Smooth muscle cell (in vitro differentiated cells): ENCODE data around the gene FCRLB. TPM values are rescaled to one million over a fixed set of nuclear protein-coding genes. Genes with fewer than 3 reads are reported as not detected.

Source experiments
- DNase-seq: peaks from one replicate; lab custom pipeline; 2025; ENCODE audit not compliant: unreplicated experiment; lab: John Stamatoyannopoulos, UW
- H2AFZ ChIP-seq: fragments of 200-600 bp; sonication (generic); 2 replicates; pipeline ENCODE4 v1.6.0; 2016; ENCODE audit warnings: antibody characterized with exemption, low read depth, mild to moderate bottlenecking
- H3F3A ChIP-seq: fragments of 200-600 bp; sonication (generic); 2 replicates; pipeline ENCODE4 v1.6.0; 2017; ENCODE audit warnings: antibody characterized with exemption, low read depth
- H3K27ac ChIP-seq: fragments of 200-600 bp; sonication (generic); 2 replicates; pipeline ENCODE4 v1.5.1; 2016; ENCODE audit warnings: low read depth, mild to moderate bottlenecking
- H3K27me3 ChIP-seq: fragments of 200-600 bp; sonication (generic); 2 replicates; pipeline ENCODE4 v1.6.1; 2016; ENCODE audit warnings: low read depth, mild to moderate bottlenecking
- H3K36me3 ChIP-seq: fragments of 200-600 bp; sonication (generic); 2 replicates; pipeline ENCODE4 v1.5.1; 2016; ENCODE audit warnings: low read depth
- H3K4me1 ChIP-seq: fragments of 200-600 bp; sonication (generic); 2 replicates; pipeline ENCODE4 v1.5.1; 2016; ENCODE audit warnings: low read depth
- H3K4me2 ChIP-seq: fragments of 200-600 bp; sonication (generic); 2 replicates; pipeline ENCODE4 v1.6.0; 2016; ENCODE audit warnings: mild to moderate bottlenecking
- H3K4me3 ChIP-seq: fragments of 200-600 bp; sonication (generic); 2 replicates; pipeline ENCODE4 v1.5.1; 2016; ENCODE audit warnings: mild to moderate bottlenecking
- H3K79me2 ChIP-seq: fragments of 200-600 bp; sonication (generic); 2 replicates; pipeline ENCODE4 v1.6.0; 2016; ENCODE audit warnings: low read depth, mild to moderate bottlenecking
- H3K9ac ChIP-seq: fragments of 200-600 bp; sonication (generic); 2 replicates; pipeline ENCODE4 v1.6.0; 2016; ENCODE audit warnings: low read depth
- H3K9me3 ChIP-seq: fragments of 200-600 bp; sonication (generic); replicated peaks from 2 replicates; pipeline ENCODE4 v1.5.1; 2016; ENCODE audit warnings: low read depth
- H4K20me1 ChIP-seq: fragments of 200-600 bp; sonication (generic); 2 replicates; pipeline ENCODE4 v1.6.0; 2016; ENCODE audit warnings: low read depth
- WGBS: methylation state at CpG from one replicate; pipeline ENCODE4 v1.1.7; 2016; ENCODE audit warnings: low lambda C conversion rate; 5-methylcytosine and 5-hydroxymethylcytosine counted together
- polyA plus RNA-seq: library from polyadenylated mRNA; unstranded; fragments of >200 nt; fragmentation: Nextera tagmentation; extraction: Ambion mirVana; gene quantifications from 2 replicates; pipeline ENCODE4 v1.2.1, GENCODE V29; 2016
- total RNA-seq: library from RNA; depleted of rRNA; stranded (reverse); fragments of >200 nt; gene quantifications from 2 replicates; pipeline ENCODE4 v1.2.3, GENCODE V29; 2014
- TF ChIP-seq, protein P1 (sequence below): fragments of 200-600 bp; sonication (generic); IDR thresholded peaks from 2 replicates; pipeline ENCODE4 v1.5.1; 2017; ENCODE audit warnings: borderline replicate concordance, mild to moderate bottlenecking, antibody characterized with exemption; ENCODE audit not compliant: insufficient read depth, poor library complexity, severe bottlenecking

FCRLB gene
- total and polyA plus RNA-seq, 2 experiments from 2014 or later = 0.50 to 0.99 TPM

- Histone ChIP-seq H3K36me3 (no peaks in the 10 kb centered on the region), H3K27me3 (no peaks in the 10 kb centered on the region), H3K79me2 (no peaks in the 10 kb centered on the region), H3K27ac (peak overlapping the region; percentile 82), H3K9ac (no peak overlapping the region), H3K4me1 (peaks cover 3% of the 10 kb centered on the region), H3K4me2 (peak overlapping the region; percentile 62), H3K9me3 (no peaks in the 10 kb centered on the region), H4K20me1 (no peaks in the 10 kb centered on the region), H3F3A (peaks cover 17% of the 10 kb centered on the region), H2AFZ (no peak overlapping the region), H3K4me3 (no peak overlapping the region)
- DNase-seq = no peak
- TF ChIP-seq, protein P1, sequence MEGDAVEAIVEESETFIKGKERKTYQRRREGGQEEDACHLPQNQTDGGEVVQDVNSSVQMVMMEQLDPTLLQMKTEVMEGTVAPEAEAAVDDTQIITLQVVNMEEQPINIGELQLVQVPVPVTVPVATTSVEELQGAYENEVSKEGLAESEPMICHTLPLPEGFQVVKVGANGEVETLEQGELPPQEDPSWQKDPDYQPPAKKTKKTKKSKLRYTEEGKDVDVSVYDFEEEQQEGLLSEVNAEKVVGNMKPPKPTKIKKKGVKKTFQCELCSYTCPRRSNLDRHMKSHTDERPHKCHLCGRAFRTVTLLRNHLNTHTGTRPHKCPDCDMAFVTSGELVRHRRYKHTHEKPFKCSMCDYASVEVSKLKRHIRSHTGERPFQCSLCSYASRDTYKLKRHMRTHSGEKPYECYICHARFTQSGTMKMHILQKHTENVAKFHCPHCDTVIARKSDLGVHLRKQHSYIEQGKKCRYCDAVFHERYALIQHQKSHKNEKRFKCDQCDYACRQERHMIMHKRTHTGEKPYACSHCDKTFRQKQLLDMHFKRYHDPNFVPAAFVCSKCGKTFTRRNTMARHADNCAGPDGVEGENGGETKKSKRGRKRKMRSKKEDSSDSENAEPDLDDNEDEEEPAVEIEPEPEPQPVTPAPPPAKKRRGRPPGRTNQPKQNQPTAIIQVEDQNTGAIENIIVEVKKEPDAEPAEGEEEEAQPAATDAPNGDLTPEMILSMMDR = no peak
- WGBS = 0% methylated on average over 1 of the region's 1 CpG
Observed at GRCh38 chr1:161733526-161733925, 12.2 kb downstream of the FCRLB start.

- DNase-seq = no peak
- Histone ChIP-seq H3K9ac (no peak overlapping the region), H3K4me1 (peaks cover 3% of the 10 kb centered on the region), H3K4me3 (no peak overlapping the region), H3K27ac (no peak overlapping the region), H3K4me2 (no peak overlapping the region), H3F3A (peaks cover 17% of the 10 kb centered on the region), H3K27me3 (no peaks in the 10 kb centered on the region), H3K79me2 (no peaks in the 10 kb centered on the region), H2AFZ (no peak overlapping the region), H3K36me3 (no peaks in the 10 kb centered on the region), H3K9me3 (no peaks in the 10 kb centered on the region), H4K20me1 (no peaks in the 10 kb centered on the region)
- TF ChIP-seq, protein P1 = no peak
- 92% methylated on average over 3 of the region's 3 CpGs for WGBS
Observed at GRCh38 chr1:161735837-161736236, 14.5 kb downstream of the FCRLB start.

- no peak overlapping the region for H2AFZ ChIP-seq
- no peak overlapping the region for H3K9ac ChIP-seq
- no peaks in the 10 kb centered on the region for H4K20me1 ChIP-seq
- no peaks in the 10 kb centered on the region for H3K79me2 ChIP-seq
- DNase-seq = no peak
- 46% methylated on average over 4 of the region's 4 CpGs for WGBS
- no peak overlapping the region for H3K27ac ChIP-seq
- no peak overlapping the region for H3K4me2 ChIP-seq
- H3K9me3 ChIP-seq = no peaks in the 10 kb centered on the region
- no peaks in the 10 kb centered on the region for H3K27me3 ChIP-seq
- H3K36me3 ChIP-seq = no peaks in the 10 kb centered on the region
- H3K4me3 ChIP-seq = no peak overlapping the region
- H3F3A ChIP-seq = peaks cover 15% of the 10 kb centered on the region
- TF ChIP-seq, protein P1 = no peak
- peaks cover 3% of the 10 kb centered on the region for H3K4me1 ChIP-seq
Observed at GRCh38 chr1:161736335-161736969, 15.1 kb downstream of the FCRLB start.

DNA sequence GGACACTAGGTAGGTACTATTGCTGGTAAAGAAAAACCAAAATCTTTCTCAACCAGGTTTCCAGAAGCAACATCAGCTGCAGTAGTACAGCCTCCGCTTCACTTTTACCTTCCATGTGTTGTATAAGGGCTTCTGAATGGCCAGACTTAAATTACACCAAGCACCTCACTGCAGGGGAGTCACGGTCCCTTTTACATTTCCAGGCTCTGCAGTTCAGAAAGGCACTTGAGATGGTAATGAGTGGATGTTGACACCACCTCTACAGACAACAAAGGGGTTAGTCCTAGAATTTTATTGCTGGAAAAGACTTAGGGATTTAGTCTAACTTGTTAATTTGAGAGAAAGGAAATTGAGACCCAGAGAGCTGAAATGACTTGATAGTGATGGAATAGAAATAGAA is 16.3 kb downstream of the FCRLB start:
- TF ChIP-seq, protein P1 = no peak
- no peak overlapping the region for H3K4me3 ChIP-seq
- DNase-seq = no peak
- no peak overlapping the region for H2AFZ ChIP-seq
- no peaks in the 10 kb centered on the region for H3K36me3 ChIP-seq
- peaks cover 3% of the 10 kb centered on the region for H3K4me1 ChIP-seq
- no peaks in the 10 kb centered on the region for H4K20me1 ChIP-seq
- H3K9me3 ChIP-seq = no peaks in the 10 kb centered on the region
- no peak overlapping the region for H3K9ac ChIP-seq
- peaks cover 3% of the 10 kb centered on the region for H3F3A ChIP-seq
- no peaks in the 10 kb centered on the region for H3K27me3 ChIP-seq
- no peaks in the 10 kb centered on the region for H3K79me2 ChIP-seq
- WGBS = 53% methylated on average over 2 of the region's 2 CpGs
- no peak overlapping the region for H3K27ac ChIP-seq
- H3K4me2 ChIP-seq = no peak overlapping the region
